ENCODE results near the gene PCCA. TPM values are rescaled to one million over a fixed set of nuclear protein-coding genes. Genes with fewer than 3 reads are reported as not detected.

Gene PCCA
- total RNA-seq, 4 donors from 2014 or later = 29.5 to 55.5 (median 38.3) TPM

- Histone ChIP-seq H3K4me3 (no peak overlapping the region), H3K36me3 (peaks cover 0 to 29% (median 0%) of the 10 kb centered on the region in 3 donors), H3K4me1 (no peaks in the 10 kb centered on the region), H3K9me3 (no peaks in the 10 kb centered on the region), H3K27me3 (no peaks in the 10 kb centered on the region), H3K27ac (no peak overlapping the region)
- TF ChIP-seq, protein P1, sequence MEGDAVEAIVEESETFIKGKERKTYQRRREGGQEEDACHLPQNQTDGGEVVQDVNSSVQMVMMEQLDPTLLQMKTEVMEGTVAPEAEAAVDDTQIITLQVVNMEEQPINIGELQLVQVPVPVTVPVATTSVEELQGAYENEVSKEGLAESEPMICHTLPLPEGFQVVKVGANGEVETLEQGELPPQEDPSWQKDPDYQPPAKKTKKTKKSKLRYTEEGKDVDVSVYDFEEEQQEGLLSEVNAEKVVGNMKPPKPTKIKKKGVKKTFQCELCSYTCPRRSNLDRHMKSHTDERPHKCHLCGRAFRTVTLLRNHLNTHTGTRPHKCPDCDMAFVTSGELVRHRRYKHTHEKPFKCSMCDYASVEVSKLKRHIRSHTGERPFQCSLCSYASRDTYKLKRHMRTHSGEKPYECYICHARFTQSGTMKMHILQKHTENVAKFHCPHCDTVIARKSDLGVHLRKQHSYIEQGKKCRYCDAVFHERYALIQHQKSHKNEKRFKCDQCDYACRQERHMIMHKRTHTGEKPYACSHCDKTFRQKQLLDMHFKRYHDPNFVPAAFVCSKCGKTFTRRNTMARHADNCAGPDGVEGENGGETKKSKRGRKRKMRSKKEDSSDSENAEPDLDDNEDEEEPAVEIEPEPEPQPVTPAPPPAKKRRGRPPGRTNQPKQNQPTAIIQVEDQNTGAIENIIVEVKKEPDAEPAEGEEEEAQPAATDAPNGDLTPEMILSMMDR (IDR thresholded peaks at IDR 0.05) = no peak
- TF ChIP-seq EP300 (IDR thresholded peaks at IDR 0.05) = no peak
- TF ChIP-seq POLR2A (IDR thresholded peaks at IDR 0.05) = no peak
- WGBS, 2 donors = 87 to 95% methylated on average over 5 of the region's 5 CpGs
- DNase-seq (ENCODE audit: low spot score in 2 of 2) = no peak
Observed at GRCh38 chr13:100447831-100448230, 358.9 kb downstream of the PCCA start.

GRCh38 chr13:100451923-100452322 is 363.0 kb downstream of the PCCA start:
- TF ChIP-seq POLR2A (IDR thresholded peaks at IDR 0.05) (no peak), EP300 (IDR thresholded peaks at IDR 0.05) (no peak)
- TF ChIP-seq, protein P1 (IDR thresholded peaks at IDR 0.05) = no peak
- Histone ChIP-seq H3K27me3 (no peaks in the 10 kb centered on the region), H3K4me1 (no peaks in the 10 kb centered on the region), H3K9me3 (no peaks in the 10 kb centered on the region), H3K4me3 (no peak overlapping the region), H3K36me3 (peaks cover 0 to 33% (median 0%) of the 10 kb centered on the region in 3 donors), H3K27ac (no peak overlapping the region)
- 93 to 95% methylated on average over 2 of the region's 2 CpGs for WGBS, 2 donors
- no peak for DNase-seq (ENCODE audit: low spot score in 2 of 2)

GRCh38 chr13:100454876-100455275 is 366.0 kb downstream of the PCCA start:
- H3K36me3 ChIP-seq = peaks cover 0 to 17% (median 4%) of the 10 kb centered on the region in 3 donors
- WGBS, 2 donors = 95 to 96% methylated on average over 1 of the region's 1 CpG
- H3K9me3 ChIP-seq = peaks cover 0 to 6% (median 0%) of the 10 kb centered on the region in 4 donors
- TF ChIP-seq EP300 (IDR thresholded peaks at IDR 0.05) (no peak), POLR2A (IDR thresholded peaks at IDR 0.05) (no peak)
- TF ChIP-seq, protein P1 (IDR thresholded peaks at IDR 0.05) = no peak
- no peak for DNase-seq (ENCODE audit: low spot score in 2 of 2)
- H3K27ac ChIP-seq = no peak overlapping the region
- H3K4me3 ChIP-seq = no peak overlapping the region
- H3K4me1 ChIP-seq = no peaks in the 10 kb centered on the region
- no peaks in the 10 kb centered on the region for H3K27me3 ChIP-seq

DNA sequence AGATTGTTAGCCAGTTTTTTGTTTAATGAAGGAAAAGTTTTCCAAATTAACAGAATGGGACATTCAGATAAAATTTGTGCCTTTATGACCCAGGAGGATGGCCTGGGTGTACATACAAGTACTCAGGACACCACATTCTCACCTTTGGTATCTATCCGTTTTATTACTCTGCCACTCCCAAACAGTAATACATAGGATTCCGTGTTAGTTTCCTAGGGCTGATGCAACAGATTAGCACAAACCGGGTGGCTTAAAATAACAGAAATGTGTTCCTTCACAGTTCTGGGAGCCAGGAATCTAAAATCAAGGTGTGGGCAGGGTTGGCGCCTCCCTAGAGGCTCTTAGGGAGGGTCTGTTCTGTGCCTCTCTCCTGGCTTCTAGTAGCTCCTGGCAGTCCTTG is 369.8 kb downstream of the PCCA start:
- H3K27ac ChIP-seq = no peak overlapping the region
- H3K9me3 ChIP-seq = peaks cover 0 to 6% (median 0%) of the 10 kb centered on the region in 4 donors
- no peak for DNase-seq (ENCODE audit: low spot score in 2 of 2)
- WGBS, 2 donors = 95 to 97% methylated on average over 4 of the region's 4 CpGs
- H3K27me3 ChIP-seq = no peaks in the 10 kb centered on the region
- H3K4me1 ChIP-seq = no peaks in the 10 kb centered on the region
- no peak overlapping the region for H3K4me3 ChIP-seq
- TF ChIP-seq POLR2A (IDR thresholded peaks at IDR 0.05) (no peak), EP300 (IDR thresholded peaks at IDR 0.05) (no peak)
- TF ChIP-seq, protein P1 (IDR thresholded peaks at IDR 0.05) = no peak
- H3K36me3 ChIP-seq = peaks cover 0 to 17% (median 5%) of the 10 kb centered on the region in 3 donors

DNA sequence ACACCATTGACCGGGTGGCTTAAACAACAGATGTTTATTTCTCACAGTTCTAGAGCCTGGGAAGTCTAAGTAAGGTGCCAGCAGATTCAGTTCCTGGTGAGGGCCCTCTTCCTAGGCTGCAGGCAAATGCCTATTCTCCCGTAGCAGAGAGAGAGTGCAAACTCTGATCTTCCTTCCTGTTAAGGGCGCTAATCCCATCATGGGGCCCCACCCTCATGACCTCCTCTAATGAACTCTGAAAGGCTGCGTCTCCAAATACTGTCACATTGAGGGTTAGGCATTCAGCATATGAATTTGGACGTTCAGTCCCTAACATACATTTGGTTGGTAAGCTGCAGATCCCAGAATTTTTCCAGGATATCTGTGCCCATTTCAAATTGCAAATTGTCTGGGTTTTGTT is 370.9 kb downstream of the PCCA start:
- H3K36me3 ChIP-seq = peaks cover 0 to 17% (median 5%) of the 10 kb centered on the region in 3 donors
- 94 to 96% methylated on average over 5 of the region's 5 CpGs for WGBS, 2 donors
- no peak overlapping the region for H3K4me3 ChIP-seq
- TF ChIP-seq POLR2A (IDR thresholded peaks at IDR 0.05) (no peak), EP300 (IDR thresholded peaks at IDR 0.05) (no peak)
- TF ChIP-seq, protein P1 (IDR thresholded peaks at IDR 0.05) = no peak
- no peaks in the 10 kb centered on the region for H3K27me3 ChIP-seq
- H3K9me3 ChIP-seq = peaks cover 0 to 6% (median 0%) of the 10 kb centered on the region in 4 donors
- no peak for DNase-seq (ENCODE audit: low spot score in 2 of 2)
- H3K4me1 ChIP-seq = no peaks in the 10 kb centered on the region
- no peak overlapping the region for H3K27ac ChIP-seq

Data from tibial nerve (tissue), 4 donors.